ENCODE data around the gene FEV. TPM values are rescaled to one million over a fixed set of nuclear protein-coding genes. Genes with fewer than 3 reads are reported as not detected.

The FEV gene
- polyA plus RNA-seq, 6 donors from 2014 or later, result not detected

GRCh38 chr2:219003979-219004378, 19.0 kb upstream of the FEV start:
- Mint-ChIP-seq H3K36me3 (no peaks in the 10 kb centered on the region), H3K4me3 (peak overlapping the region in 4 of 8 donors; percentile 48 to 76 (median 60)), H3K9me3 (peaks cover 0 to 2% (median 0%) of the 10 kb centered on the region in 7 donors), H3K27ac (peak overlapping the region in 1 of 6 donors; percentile 58), H3K27me3 (peaks cover 42 to 89% (median 88%) of the 10 kb centered on the region in 3 donors), H3K4me1 (peaks cover 11 to 17% (median 13%) of the 10 kb centered on the region in 3 donors)
- ATAC-seq (ENCODE audit: low read depth in 2 of 2), result no peak
- no peak for DNase-seq

GRCh38 chr2:219003267-219003634, 18.3 kb upstream of the FEV start:
- Mint-ChIP-seq H3K4me1 (peaks cover 11 to 17% (median 13%) of the 10 kb centered on the region in 3 donors), H3K27ac (no peak overlapping the region), H3K27me3 (peaks cover 45 to 91% (median 90%) of the 10 kb centered on the region in 3 donors), H3K36me3 (no peaks in the 10 kb centered on the region), H3K4me3 (peak overlapping the region in 7 of 8 donors; percentile 14 to 84 (median 64)), H3K9me3 (peaks cover 0 to 2% (median 0%) of the 10 kb centered on the region in 7 donors)
- ATAC-seq (ENCODE audit: low read depth in 2 of 2) (peak; percentile 28 to 33), DNase-seq (no peak)

- Mint-ChIP-seq H3K4me1 (peaks cover 11 to 17% (median 13%) of the 10 kb centered on the region in 3 donors), H3K27me3 (peaks cover 50 to 91% (median 90%) of the 10 kb centered on the region in 3 donors), H3K4me3 (peak overlapping the region; percentile 42 to 88 (median 76)), H3K36me3 (no peaks in the 10 kb centered on the region), H3K9me3 (peaks cover 0 to 2% (median 0%) of the 10 kb centered on the region in 7 donors), H3K27ac (peak overlapping the region in 1 of 6 donors; percentile 27)
- no peak for DNase-seq
- ATAC-seq (ENCODE audit: low read depth in 2 of 2), result peak; percentile 40 to 54
Measured at GRCh38 chr2:219002395-219003266, 17.6 kb upstream of the FEV start.

GRCh38 chr2:219001577-219002394, 16.8 kb upstream of the FEV start:
- Mint-ChIP-seq H3K4me1 (peaks cover 11 to 17% (median 13%) of the 10 kb centered on the region in 3 donors), H3K36me3 (no peaks in the 10 kb centered on the region), H3K9me3 (peaks cover 0 to under 1% (median 0%) of the 10 kb centered on the region in 7 donors), H3K27me3 (peaks cover 47 to 91% (median 90%) of the 10 kb centered on the region in 3 donors), H3K4me3 (peak overlapping the region in 7 of 8 donors; percentile 56 to 83 (median 65)), H3K27ac (no peak overlapping the region)
- peak; percentile 28 to 32 for ATAC-seq (ENCODE audit: low read depth in 2 of 2)
- DNase-seq, result no peak

DNA sequence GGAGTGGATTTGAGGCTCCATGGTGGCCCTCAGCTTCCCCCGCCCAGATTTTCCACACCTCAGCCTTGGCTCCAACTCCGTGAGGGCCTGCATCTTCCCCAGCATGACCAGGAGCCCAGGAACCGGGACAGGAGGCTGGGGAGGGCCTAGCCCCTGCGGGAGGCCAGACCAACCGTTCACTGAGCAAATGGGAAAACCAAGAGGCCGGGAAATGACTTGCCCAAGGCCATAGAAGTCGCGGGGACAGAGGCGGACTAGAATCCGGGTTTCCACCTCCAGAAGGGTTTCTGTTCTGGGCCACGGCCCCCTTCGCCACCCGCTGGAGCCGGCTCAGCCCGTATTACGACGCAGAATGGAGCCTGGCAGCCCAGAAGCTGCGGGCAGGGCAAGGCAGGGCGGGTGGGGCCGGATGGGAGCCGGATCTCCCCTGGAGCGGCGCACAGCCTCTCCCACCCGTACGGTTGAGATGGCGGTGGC, 16.2 kb upstream of the FEV start:
- Mint-ChIP-seq H3K4me1 (peaks cover 14 to 19% (median 17%) of the 10 kb centered on the region in 3 donors), H3K27ac (no peak overlapping the region), H3K9me3 (no peaks in the 10 kb centered on the region), H3K36me3 (no peaks in the 10 kb centered on the region), H3K4me3 (peak overlapping the region in 3 of 8 donors; percentile 16 to 76 (median 50)), H3K27me3 (peaks cover 46 to 93% (median 92%) of the 10 kb centered on the region in 3 donors)
- DNase-seq (no peak), ATAC-seq (ENCODE audit: low read depth in 2 of 2) (peak; percentile 4 to 25)

DNA sequence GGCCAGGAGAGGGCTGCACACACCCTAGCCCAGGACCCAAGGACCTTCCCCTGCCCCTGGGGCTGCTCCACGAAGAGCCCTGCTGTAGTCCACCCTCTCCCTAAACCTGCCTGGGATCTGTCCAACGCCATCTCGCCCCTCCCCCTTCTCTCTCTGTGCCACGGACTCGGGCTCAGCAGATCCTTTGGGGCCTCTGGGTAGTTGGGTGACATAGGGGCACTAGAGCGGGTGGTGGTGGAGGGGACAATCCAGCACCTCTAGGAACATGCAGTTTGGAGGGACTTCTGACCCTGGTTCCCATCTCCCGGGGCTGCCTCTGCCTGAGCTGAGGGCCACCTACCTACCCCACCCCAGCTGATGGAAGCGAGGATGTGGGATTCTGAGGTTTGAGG, 15.6 kb upstream of the FEV start:
- ATAC-seq (ENCODE audit: low read depth in 2 of 2), result no peak
- no peak for DNase-seq
- H3K36me3 Mint-ChIP-seq, result no peaks in the 10 kb centered on the region
- no peaks in the 10 kb centered on the region for H3K9me3 Mint-ChIP-seq
- H3K4me1 Mint-ChIP-seq, result peaks cover 20 to 23% (median 23%) of the 10 kb centered on the region in 3 donors
- H3K27ac Mint-ChIP-seq, result peak overlapping the region in 1 of 6 donors; percentile 66
- peaks cover 52 to 93% (median 92%) of the 10 kb centered on the region in 3 donors for H3K27me3 Mint-ChIP-seq
- peak overlapping the region in 4 of 8 donors; percentile 1 to 76 (median 48) for H3K4me3 Mint-ChIP-seq

DNA sequence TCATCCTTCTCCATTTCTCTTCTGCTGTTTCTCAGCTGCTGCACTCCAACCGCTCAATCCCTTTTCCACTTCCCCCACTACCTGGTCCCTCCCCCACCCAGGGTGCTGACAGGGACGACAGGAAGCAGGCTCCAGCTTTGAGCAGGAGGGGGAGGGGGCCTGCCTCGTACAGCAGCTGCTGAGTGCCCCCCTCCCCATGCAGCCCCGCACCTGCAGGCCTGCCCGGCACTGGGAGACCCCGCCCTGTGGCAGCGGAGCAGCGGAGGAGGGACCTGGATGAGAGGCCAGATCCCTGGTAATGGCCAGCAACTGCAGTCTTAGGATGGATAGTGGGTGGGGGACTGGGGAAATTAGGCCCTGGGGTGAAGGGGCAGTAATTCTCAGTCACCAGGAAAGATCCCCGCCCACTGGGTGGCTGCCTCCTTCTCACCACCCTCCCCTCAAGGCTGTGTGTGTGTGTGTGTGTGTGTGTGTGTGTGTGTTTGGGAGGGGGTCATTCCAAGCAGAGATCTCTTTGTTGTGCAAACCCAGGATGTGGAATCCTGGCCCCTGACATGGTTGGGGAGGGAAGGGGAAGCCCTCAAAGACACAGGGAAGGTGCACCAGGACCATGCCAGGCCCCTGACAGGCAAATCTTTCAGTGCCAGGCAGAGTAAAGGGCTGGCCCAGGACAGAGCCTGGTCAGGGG, 15.0 kb upstream of the FEV start:
- ATAC-seq (ENCODE audit: low read depth in 2 of 2) (no peak), DNase-seq (no peak)
- Mint-ChIP-seq H3K4me1 (peaks cover 24 to 27% (median 27%) of the 10 kb centered on the region in 3 donors), H3K27me3 (peaks cover 55 to 93% (median 92%) of the 10 kb centered on the region in 3 donors), H3K9me3 (no peaks in the 10 kb centered on the region), H3K36me3 (no peaks in the 10 kb centered on the region), H3K27ac (no peak overlapping the region), H3K4me3 (no peak overlapping the region)

DNA sequence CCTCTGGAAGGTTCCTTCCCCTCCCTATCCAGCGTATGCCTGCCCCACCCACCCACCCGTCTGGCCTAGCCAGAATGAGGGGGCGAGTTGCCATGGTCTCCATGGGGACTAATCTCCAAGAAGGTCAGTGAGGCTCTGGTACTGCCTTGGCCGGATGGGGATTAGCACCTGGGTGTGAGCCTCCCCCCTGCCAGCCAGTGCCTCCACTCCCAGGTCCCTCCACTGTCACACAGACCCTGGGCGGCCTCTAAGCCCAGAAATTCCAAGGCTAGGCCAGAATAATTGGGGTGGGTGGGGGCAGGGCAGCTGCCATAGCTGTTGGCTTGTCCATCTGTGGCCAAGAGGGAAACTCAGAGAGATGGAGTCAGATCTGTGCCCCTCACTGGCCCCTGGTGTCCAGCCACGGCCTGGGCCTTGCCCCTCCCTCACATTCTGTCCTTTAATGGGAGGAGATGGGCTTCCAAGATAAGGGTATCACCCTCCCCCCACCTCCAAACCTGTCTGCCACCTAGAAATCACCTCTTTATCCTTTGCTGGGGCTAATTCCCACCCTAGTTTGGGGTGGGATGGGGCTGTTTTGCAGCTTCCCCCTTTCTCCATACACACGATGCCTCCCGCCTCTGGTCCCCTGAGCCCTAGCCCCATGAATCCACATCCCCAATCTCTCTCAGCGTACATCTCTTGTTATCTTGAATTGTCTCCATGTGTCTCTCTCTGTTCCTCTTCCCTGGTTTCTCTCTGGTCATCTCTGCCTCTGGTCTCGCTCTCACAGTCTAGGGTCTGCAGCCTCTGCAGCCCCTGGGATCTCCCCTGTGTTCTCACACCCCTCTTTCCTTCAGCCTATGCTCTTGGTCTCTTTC, 14.3 kb upstream of the FEV start:
- H3K4me1 Mint-ChIP-seq, result peaks cover 22 to 27% (median 27%) of the 10 kb centered on the region in 3 donors
- H3K27ac Mint-ChIP-seq, result peak overlapping the region in 1 of 6 donors; percentile 10
- H3K36me3 Mint-ChIP-seq, result no peaks in the 10 kb centered on the region
- no peak overlapping the region for H3K4me3 Mint-ChIP-seq
- no peak for DNase-seq
- H3K9me3 Mint-ChIP-seq, result no peaks in the 10 kb centered on the region
- no peak for ATAC-seq (ENCODE audit: low read depth in 2 of 2)
- H3K27me3 Mint-ChIP-seq, result peaks cover 52 to 92% (median 92%) of the 10 kb centered on the region in 3 donors

DNA sequence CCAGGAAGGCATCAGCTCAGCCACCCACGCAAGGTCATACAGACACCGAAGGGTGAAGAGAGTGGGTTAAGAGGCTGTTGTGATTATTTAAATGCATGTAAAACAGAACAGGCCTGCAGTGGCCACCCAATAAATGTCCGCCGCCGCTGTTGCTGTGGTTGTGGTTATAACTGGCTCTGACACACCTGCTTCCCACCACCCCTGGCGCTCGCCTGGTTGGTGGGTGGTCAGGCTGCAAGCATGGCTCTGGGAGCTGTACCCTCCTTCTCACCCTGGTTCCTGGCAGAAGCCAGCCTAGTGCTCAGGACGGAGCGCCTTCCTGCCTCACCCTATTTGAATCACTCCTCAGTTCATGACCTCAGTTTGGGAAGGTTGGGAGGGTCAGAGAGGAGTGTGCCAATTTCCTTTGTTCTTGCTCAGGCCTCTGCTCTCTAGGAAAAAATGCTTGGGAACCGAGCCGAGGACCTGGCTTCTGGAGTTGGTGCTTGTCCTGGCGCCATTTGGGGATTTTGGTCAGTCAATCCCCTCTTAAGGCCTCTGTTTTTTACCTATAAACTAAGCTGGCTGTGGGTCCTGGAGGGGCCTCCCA, 13.5 kb upstream of the FEV start:
- DNase-seq (no peak), ATAC-seq (ENCODE audit: low read depth in 2 of 2) (no peak)
- no peaks in the 10 kb centered on the region for H3K9me3 Mint-ChIP-seq
- no peaks in the 10 kb centered on the region for H3K36me3 Mint-ChIP-seq
- no peak overlapping the region for H3K27ac Mint-ChIP-seq
- H3K27me3 Mint-ChIP-seq, result peaks cover 48 to 92% (median 89%) of the 10 kb centered on the region in 3 donors
- H3K4me1 Mint-ChIP-seq, result peaks cover 16 to 34% (median 27%) of the 10 kb centered on the region in 3 donors
- H3K4me3 Mint-ChIP-seq, result peak overlapping the region in 2 of 8 donors; percentile 4 to 27

GRCh38 chr2:218997731-218998130, 12.7 kb upstream of the FEV start:
- Mint-ChIP-seq H3K27me3 (peaks cover 42 to 88% (median 81%) of the 10 kb centered on the region in 3 donors), H3K4me3 (no peak overlapping the region), H3K9me3 (no peaks in the 10 kb centered on the region), H3K36me3 (no peaks in the 10 kb centered on the region), H3K4me1 (peaks cover 14 to 27% (median 21%) of the 10 kb centered on the region in 3 donors), H3K27ac (peak overlapping the region in 1 of 6 donors; percentile 5)
- DNase-seq (no peak), ATAC-seq (ENCODE audit: low read depth in 2 of 2) (no peak)

GRCh38 chr2:218996937-218997336, 12.0 kb upstream of the FEV start:
- peak overlapping the region in 1 of 8 donors; percentile 67 for H3K4me3 Mint-ChIP-seq
- H3K9me3 Mint-ChIP-seq, result no peaks in the 10 kb centered on the region
- peaks cover 42 to 88% (median 79%) of the 10 kb centered on the region in 3 donors for H3K27me3 Mint-ChIP-seq
- H3K36me3 Mint-ChIP-seq, result no peaks in the 10 kb centered on the region
- ATAC-seq (ENCODE audit: low read depth in 2 of 2), result no peak
- DNase-seq, result no peak
- H3K27ac Mint-ChIP-seq, result no peak overlapping the region
- peaks cover 14 to 24% (median 14%) of the 10 kb centered on the region in 3 donors for H3K4me1 Mint-ChIP-seq

Data from naive B cell (primary cell).